SKM-1 treated with dmso at 0.1 percent for 144 hours (cell line): ENCODE data around the gene DPP10.
A peak's percentile ranks its signal among the peaks of the same experiment; 100 is the strongest.
"Not testable (repeated sequence)": the region's sequence is repeated elsewhere in the genome, so short reads cannot be mapped to it uniquely, and the experiment has no call there.

Source experiments
- DNase-seq: peaks from one replicate; lab custom pipeline; 2025; ENCODE audit not compliant: unreplicated experiment; lab: John Stamatoyannopoulos, UW

DPP10 gene

DNA sequence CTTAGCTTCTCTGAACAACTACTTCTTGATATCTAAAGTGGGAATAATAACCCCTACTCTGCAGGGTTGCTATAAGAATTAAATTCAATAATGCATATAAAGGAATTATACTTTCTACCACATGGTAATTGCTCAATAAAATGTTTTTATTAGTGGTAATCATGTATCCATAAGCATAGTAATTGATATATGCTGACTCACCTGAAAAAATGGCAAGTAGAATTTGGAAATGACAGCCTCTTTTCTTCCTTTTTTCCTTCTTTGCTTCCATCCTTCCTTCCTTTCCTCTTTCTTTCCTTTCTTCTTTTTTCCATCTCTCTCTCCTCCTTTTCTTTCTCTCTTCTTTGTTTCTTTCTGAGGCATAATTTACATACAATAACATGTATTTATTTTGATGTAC is 65.3 kb downstream of the DPP10 start:
- DNase-seq = no peak

DNA sequence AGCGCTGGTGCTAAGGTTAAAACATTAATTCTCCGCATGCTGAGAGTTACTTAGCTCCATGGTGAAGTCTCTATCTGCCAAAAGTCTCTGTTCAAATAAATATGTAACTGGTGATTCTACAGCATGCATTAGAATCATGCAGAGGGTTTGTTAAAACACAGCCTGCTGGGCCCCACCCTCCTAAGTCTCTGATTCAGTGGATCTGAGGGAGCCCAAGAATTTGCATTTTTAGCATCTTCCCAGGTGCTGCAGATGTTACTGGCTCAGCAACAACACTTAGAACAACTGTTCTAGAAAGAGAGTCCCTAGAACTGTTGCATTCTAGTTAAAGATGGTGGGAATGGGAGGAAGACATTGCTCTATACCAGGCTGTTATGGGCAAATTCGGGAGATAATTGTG is 73.4 kb downstream of the DPP10 start:
- no peak for DNase-seq

DNA sequence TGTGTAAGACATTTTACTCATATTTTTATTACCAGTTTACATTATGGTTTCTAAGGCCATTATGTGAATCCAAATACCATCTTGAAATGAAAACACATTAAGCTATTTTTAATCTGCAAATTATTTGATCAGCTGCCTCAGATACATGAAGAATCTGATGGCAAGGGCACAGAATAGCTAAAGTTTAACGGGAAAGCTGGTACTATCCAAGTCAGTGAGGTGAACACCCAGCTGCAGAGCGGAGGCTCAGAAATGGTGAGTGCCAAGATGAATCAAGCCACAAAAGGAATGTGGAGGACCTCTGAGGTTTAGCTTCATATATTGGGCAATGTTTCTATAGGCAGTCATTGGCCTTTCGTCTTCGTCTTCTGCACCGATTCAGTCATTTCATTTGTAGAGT is 75.1 kb downstream of the DPP10 start:
- no peak for DNase-seq

DNA sequence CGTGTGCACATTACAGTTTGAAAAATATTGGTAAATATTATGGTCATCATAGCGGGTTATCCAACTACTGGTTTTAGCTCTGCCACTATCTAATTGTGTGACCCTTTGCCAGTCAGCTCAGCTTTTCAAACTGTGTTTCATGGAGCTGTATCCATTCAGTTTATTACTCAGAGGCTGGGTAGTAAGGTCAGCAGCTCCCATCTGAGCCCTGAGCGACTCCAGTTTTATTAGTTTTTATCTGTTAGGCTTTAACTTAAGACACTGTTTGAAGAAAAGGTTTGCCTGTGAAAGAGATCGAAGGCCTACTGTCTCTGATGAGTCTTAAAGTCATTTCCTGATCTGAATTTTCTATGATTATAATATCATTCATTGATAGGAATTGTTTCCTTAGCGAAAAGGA is 76.3 kb downstream of the DPP10 start:
- no peak for DNase-seq

DNA sequence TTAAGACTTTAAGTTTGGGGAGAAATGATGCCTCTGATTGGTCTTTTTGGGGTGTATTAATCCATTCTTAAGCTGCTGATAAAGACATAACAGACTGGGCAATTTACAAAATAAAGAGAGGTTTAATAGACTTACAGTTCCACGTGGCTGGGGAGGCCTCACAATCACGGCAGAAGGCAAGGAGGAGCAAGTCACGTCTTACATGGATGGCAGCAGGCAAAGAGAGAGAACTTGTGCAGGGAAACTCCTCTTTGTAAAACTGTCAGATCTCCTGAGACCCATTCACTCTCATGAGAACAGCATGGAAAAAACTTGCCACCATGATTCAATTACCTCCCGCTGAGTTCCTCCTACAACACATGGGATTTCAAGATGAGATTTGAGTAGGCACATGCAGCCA is 80.2 kb downstream of the DPP10 start:
- DNase-seq = not testable (repeated sequence)

DNA sequence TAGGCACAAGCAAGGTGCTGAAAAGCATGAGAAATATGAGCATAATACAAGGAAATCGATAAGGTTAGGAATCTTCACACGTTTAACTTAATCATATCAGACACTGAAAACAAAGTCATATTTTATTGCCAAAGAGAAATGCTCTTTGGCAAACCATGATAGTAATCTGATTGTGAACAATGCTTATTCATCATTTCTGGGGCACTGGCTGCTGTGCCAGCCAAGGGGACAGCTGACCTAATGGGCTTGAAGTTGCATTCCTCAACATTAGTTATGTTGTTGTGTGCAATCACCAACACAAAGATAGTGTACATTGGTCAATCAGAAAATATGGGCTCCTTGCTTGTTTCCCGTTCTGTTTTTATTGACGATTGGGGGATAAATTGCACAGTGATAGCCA is 83.5 kb downstream of the DPP10 start:
- no peak for DNase-seq

DNA sequence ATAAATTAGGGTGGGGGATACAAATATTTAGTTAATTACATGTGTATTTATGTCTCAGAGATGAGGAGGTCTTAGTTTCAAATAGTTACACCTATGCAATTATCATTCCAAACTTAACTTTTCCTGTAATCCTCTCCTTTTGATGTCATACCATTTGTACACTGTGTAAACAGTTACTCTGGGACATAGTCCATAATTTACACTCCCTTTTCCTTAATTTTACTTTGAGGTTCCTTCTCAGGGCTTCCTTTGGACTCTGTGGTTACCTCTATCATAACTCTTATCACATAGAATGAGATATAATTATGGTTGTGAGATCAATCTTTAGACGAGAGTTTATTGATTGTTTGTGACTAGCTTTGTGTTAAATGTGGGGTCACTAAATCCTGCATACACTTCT is 84.4 kb downstream of the DPP10 start:
- DNase-seq = no peak

DNA sequence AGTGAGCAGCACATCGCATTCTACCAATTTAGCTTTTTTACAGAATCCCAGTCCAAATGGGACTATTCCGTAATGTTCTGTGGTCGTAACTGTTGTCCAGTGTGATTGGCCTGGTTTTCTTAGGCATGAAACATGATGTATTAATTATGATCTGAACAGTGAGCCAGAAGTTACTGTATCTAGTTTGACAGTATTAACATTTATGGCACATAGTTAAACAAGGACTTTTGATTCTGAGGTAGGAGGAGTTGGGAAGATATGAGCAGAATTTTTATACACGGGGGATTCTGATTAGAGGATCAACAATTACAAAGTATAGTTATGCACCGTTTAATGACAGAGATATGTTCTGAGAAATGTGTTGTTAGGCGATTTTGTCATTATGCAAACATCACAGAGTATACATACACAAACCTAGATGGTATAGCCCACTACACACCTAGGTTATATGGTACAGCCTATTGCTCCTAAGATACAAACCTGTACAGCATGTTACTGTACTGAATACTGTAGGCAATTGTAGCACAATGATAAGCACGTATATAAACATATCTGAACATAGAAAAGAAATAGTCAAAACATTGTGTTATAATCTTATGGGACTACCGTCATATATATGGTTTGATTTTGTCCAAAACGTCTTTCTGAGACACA is 85.0 kb downstream of the DPP10 start:
- no peak for DNase-seq

DNA sequence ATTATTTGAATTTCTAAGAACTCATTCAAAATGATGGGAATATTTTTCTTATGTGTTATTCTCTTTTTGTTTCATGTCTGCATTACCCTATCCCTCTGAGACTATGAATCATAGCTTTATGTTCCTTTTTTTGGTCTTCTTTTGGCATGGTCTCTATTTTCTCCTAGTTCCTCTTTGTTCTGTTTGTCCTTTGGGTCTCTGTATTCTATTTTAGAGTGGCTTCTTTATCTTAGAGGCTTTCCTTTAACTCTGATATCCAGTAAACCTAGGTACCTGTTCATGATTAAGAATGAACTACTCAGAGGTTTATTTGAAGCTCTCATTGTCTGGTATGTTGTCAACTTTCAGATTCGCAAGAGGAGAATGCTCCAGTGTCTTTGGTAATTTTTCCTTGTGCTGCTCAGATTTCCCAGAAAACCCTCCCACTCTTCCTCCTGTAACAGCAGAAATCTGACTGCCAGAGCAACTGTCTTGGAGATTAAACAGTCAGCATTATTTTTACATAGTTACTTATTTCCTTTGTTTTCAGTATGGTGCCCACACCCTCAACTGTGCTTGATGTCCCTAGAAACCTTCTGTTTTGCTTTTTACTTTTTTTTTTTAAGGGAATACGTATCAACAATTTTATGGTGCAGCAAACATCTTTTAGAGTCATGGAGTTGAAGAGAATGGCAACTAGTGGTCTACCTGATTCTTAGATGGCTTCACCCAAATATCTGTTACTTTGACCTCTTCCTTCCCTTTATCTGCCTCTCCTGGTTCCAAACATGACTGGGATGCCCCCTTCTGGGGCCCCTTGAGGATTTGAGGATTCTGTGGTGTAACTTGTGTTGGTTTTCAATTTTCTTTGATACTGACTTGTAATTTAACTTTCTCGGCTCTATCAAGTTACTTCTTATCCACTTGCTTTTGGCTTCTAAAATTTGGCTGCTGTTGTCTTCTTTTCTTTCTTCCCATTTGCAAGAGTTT is 92.0 kb downstream of the DPP10 start:
- DNase-seq = peak; percentile 46

DNA sequence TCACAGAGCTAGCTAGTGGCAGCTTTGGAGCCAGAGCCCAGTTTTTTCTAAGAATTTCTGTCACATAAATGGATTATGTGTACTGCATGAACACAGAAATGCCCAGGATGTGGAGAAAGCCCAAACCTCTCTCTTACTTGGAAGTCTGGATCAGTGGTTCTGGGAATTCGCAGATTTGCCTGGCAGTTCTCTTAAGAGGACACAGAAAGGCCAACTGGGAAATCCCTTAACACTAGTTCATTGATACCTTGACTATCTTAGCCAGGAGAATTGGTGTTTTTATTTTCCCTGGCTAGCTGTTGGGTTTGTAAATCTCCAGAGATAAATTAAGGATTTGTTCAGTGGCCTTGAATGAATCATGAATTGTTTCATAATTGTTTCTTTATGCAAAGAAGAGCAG is 95.3 kb downstream of the DPP10 start:
- no peak for DNase-seq

DNA sequence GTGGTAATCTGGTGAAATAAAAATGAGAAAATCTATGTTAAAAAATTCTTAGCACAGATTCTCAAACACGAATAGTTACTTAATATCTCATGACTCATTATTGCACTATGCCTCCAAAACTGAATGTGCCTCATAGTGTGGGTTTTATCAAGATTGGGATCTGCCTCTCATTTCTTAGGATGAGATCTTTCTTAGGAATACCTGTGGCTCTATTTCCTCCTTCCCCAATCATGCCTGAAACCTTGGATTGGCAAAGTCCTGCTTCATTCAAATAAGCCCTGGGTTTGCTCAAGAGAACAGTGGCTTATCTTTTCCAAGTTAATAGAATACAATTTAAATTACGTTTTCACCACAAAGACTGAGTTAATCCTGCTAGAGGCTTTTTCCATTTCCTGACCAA is 100.3 kb downstream of the DPP10 start:
- DNase-seq = no peak

DNA sequence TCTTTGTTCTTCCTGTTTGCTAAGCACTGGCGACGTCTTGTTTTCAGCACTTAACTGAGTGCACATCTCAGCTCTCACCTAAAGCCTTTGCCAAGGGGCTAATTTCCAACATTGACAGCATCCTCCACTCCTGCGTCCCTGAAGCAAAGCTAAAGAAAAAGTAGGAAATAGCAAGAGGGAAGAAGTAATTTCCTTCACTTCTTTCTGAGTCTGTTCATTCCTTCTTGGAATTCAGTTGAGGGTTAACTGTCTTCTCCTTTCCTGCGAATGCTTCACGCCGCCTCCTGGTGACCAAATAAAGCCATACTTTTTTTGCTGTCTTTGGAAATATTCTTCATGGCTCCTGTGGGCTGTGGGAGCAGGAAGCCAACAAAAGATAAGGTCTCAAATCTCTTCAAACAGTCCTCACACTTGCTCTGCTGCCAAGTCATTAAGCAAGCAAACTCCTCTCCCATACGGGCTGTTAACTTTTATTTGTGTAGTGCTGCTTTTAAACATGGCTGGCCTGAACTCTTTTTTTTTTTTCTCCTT is 100.9 kb downstream of the DPP10 start:
- DNase-seq = peak; percentile 3

DNA sequence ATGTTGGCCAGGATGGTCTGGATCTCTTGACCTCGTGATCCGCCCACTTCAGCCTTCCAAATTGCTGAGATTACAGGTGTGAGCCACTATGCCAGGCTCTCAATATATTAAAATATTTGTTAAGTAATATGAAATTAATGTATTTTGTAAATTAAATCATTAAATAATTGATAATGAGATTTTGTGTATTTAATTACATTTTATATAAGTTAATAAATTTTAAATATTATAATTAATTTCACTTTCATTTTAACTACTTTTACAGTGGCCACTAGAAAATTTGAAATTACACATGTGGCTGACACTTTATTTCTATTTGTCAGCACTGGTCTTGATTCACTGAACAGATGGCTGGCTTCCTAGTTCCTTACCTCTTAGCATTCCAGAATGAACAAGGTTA is 102.6 kb downstream of the DPP10 start:
- no peak for DNase-seq

DNA sequence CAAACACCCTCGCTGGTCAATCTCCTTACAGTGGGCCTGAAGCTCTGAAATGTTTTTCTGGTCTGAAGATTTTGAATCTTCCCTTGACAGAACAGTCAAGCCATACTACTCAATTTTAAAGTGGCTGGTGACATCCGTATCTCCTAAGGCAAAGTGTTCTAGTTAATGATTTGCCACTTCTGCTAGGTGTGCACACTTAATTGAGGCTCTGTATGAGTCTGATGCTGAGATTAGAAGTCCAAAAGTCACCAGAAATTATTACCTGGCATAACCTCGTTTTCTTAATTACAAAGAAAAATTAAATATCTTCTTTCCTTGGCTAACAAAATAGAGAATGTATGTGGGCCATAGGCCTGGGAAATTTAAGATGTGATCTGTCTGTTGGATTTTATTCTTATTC is 104.1 kb downstream of the DPP10 start:
- no peak for DNase-seq

DNA sequence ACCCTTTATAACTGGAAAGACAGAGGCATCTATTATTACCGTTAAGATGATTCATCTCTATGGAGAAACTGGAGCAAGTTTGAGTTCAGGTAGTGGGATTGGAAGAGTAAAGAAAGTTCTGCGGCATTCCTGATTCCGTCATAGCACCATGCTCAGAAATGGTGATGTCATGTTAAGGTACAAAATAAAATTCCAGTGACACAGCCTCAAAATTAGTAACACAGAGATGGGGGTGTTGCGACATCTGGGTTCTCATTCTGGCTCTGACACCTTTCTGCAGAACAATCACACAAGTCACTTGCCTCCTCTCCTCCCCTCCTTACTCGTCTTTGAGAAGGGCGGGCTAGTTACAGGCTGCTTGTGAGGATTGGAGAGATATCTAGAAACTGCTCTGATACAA is 105.7 kb downstream of the DPP10 start:
- DNase-seq = no peak

DNA sequence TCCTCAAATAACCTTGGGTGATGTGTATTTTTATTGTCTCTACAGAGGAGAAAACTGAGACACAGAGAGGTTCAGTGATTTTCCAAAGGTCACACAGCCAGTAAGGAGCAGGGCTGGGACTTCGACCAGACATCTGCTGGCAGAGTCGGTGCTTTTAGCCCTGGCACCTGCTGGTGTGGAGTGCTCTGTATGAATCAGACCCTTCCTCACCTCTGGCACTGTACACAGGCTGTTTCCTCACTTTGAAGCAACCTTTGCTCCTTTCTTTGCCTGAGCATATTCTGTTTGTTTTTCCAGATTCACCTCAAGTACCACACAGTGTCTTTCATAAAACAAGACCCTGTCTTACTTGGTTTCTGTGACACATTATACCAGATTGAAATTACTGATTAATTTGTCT is 107.9 kb downstream of the DPP10 start:
- no peak for DNase-seq

DNA sequence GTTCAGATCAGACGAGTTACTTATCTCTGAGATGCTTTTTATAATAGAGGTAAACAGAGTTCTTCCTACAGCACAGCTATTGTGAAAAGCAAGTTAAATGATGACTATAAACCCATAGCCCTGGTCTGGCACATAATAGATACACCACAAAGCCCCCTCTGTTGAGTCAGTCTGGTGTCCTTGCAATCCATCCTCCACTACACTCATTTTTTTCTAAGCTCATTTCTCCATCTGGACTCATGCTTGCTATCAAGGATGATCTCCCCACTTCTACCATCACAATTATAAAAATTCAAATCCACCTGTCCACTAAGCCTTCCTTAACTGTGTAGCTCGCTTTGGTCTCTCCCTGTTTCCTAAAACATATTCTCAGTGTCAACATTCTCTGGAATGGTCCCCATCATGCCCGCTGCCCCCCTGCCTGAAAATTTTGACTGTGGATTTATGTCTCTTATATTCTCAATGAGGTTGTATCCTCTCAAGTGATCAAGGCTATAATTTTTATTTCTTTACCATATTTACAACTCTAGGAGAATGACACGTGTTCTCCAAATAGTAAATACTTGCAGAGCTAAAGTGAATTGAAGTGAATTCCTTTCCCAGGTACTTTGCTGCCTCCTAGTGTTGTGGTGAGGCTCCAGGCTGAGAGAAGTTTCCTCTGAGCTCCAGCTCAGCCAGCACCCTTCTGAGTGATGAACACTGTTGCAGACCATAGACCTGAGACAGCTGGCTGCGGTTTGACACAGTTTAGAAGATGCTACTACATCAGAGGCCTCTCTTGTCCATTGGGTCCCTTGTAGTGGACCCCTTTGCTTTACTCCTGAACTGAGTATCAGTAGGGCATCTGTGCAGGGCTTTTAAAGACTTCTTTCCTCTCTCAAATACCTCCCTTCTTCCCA is 108.7 kb downstream of the DPP10 start:
- peak; percentile 32 for DNase-seq

DNA sequence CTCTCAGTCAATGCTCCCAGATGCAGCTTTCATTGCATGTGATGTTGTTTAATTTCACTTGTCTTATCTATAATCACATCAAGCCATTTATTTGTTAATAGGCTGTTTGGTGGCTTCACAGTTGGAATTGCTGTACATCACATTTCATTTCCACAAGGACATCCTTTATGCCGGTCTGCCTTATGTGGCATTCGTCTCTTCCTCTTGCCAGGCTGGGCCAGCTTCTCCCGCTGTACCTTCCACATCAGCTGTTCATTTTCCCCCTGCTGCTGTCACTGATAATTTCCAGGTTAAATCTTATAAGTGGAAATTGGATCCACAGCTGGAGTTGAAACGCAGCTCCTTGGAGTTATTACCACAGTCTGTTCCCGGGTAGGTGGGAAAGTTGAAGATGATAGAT is 110.6 kb downstream of the DPP10 start:
- no peak for DNase-seq

DNA sequence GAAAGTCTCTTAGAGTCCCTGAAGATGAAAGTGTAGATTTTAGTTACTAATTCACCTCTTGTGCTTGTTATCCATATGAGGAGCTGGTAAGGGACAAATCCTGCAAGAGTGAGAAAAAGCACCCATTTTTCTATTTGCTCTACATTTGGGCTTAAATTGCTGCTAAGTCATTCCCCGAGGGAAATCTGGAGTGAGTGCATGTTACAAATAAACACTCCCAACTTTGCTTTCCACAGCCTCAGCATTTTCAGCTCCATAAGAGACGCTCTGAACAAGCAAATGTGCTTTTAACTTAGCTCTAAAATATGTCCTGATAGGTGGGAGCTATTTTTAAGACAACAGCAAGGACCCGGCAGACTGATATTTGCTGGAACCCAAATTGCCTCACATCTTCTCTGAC is 126.7 kb downstream of the DPP10 start:
- DNase-seq = no peak

DNA sequence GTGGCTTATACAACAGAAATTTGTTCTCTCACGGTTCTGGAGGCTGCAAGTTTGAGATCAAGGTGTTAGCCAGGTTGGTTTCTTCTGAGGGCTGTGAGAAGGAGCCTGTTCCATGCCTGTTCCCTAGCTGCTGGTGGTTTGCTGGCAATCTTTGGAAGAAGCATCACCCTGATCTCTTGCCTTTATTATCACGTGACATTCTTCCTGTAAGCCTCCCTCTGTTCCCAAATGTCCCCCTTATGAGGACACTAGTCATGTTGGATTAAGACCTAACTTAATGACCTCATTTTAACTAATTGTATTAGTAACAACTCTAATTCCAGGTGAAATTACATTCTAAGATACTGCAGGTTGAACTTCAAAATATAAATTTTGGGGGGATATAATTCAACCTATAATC is 135.2 kb downstream of the DPP10 start:
- no peak for DNase-seq

DNA sequence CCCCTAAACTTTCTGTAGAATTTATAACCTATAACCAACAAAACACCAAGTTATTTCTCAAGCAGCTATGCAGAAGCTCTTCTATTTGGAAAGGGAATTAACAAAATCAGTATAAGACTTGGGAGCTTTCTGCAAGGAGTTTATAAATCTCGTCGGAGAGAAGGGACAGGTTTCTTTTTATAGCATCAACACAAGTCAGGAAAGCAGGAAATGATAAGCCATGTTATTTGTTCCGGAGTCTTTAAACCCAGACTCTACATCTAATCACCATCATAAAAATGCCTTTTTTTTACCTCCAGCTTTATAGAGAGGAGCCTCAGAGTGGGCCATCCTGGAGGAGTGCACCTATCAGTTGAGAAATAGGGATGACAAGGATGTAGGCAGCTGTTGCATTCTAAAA is 137.1 kb downstream of the DPP10 start:
- no peak for DNase-seq
